Liver (tissue), 9 donors: ENCODE data around the gene PDP2. TPM values are rescaled to one million over a fixed set of nuclear protein-coding genes. Genes with fewer than 3 reads are reported as not detected.

Experiments
- DNase-seq: peaks from one replicate; pipeline ENCODE4 v3.0.0-alpha.2; 2017; ENCODE audit warnings: low spot score
- H3K27ac ChIP-seq, 2 donors: one replicate each; pipeline ENCODE4 v1.7.0; 2013; ENCODE audit warnings: inconsistent platforms in 2 of 2, low read length in 2 of 2, control low read depth in 1 of 2, low read depth in 1 of 2, mild to moderate bottlenecking in 1 of 2
- H3K27me3 ChIP-seq, 4 donors: one replicate each; pipeline versions ENCODE4 v1.6.1 to v1.7.0; 2013; ENCODE audit warnings: low read length in 3 of 4, inconsistent platforms in 1 of 4, mild to moderate bottlenecking in 1 of 4, moderate library complexity in 1 of 4; ENCODE audit not compliant: control insufficient read depth in 4 of 4, insufficient read depth in 4 of 4
- H3K36me3 ChIP-seq, 4 donors: one replicate each; pipeline versions ENCODE4 v1.6.1 to v1.7.0; 2013; ENCODE audit warnings: low read length in 3 of 4, mild to moderate bottlenecking in 3 of 4, low read depth in 1 of 4, moderate library complexity in 1 of 4; ENCODE audit not compliant: control insufficient read depth in 4 of 4, insufficient read depth in 3 of 4
- H3K4me1 ChIP-seq, 4 donors: one replicate each; pipeline versions ENCODE4 v1.6.1 to v1.7.0; 2013; ENCODE audit warnings: low read length in 3 of 4, mild to moderate bottlenecking in 3 of 4, moderate library complexity in 1 of 4; ENCODE audit not compliant: control insufficient read depth in 4 of 4, insufficient read depth in 4 of 4
- H3K4me3 ChIP-seq, 3 donors: one replicate each; pipeline versions ENCODE4 v1.6.1 to v1.7.0; 2013; ENCODE audit warnings: low read length in 3 of 3, control low read depth in 1 of 3, low read depth in 1 of 3, mild to moderate bottlenecking in 1 of 3
- H3K9ac ChIP-seq, 2 donors: one replicate each; pipeline ENCODE4 v1.7.0; 2013; ENCODE audit warnings: low read length in 2 of 2, mild to moderate bottlenecking in 2 of 2, moderate library complexity in 2 of 2, control low read depth in 1 of 2, low read depth in 1 of 2
- H3K9me3 ChIP-seq, 4 donors: one replicate each; pipeline versions ENCODE4 v1.6.1 to v1.7.0; 2013; ENCODE audit warnings: low read length in 3 of 4; ENCODE audit not compliant: control insufficient read depth in 4 of 4
- ATF3 ChIP-seq: IDR thresholded peaks from 2 replicates; pipeline ENCODE4 v1.6.1; 2016; ENCODE audit warnings: antibody characterized with exemption
- CTCF ChIP-seq: fragments of 150-350 bp; IDR thresholded peaks from 2 replicates; pipeline ENCODE4 v1.5.1; 2017; ENCODE audit warnings: improper control_type of control experiment, low read depth, low read length; ENCODE audit not compliant: missing input control
- EGR1 ChIP-seq, 2 donors: IDR thresholded peaks; 2 replicates each; pipeline ENCODE4 v1.6.1; 2016 to 2018; ENCODE audit warnings: antibody characterized with exemption in 2 of 2, low read depth in 2 of 2
- FOXA1 ChIP-seq: IDR thresholded peaks from 2 replicates; pipeline ENCODE4 v1.6.1; 2016; ENCODE audit warnings: antibody characterized with exemption
- FOXA2 ChIP-seq: IDR thresholded peaks from 2 replicates; pipeline ENCODE4 v1.6.1; 2016; ENCODE audit warnings: antibody characterized with exemption
- GABPA ChIP-seq, 2 donors: IDR thresholded peaks in 1 of 2; conservative IDR thresholded peaks in 1 of 2; 2 replicates each; pipeline ENCODE4 v1.6.1; 2016; ENCODE audit warnings: antibody characterized with exemption in 2 of 2, mild to moderate bottlenecking in 1 of 2, moderate library complexity in 1 of 2
- HNF4A ChIP-seq, 2 donors: conservative IDR thresholded peaks; 2 replicates each; pipeline ENCODE4 v1.6.1; 2016; ENCODE audit warnings: antibody characterized with exemption in 2 of 2, mild to moderate bottlenecking in 2 of 2
- JUND ChIP-seq, 2 donors: IDR thresholded peaks; 2 replicates each; pipeline ENCODE4 v1.6.1; 2016; ENCODE audit warnings: antibody characterized with exemption in 2 of 2
- MAX ChIP-seq: IDR thresholded peaks from 2 replicates; pipeline ENCODE4 v1.6.1; 2016; ENCODE audit warnings: antibody characterized with exemption
- NR2F2 ChIP-seq: IDR thresholded peaks from 2 replicates; pipeline ENCODE4 v1.6.1; 2016; ENCODE audit warnings: antibody characterized with exemption
- RAD21 ChIP-seq, 2 donors: IDR thresholded peaks; 2 replicates each; pipeline ENCODE4 v1.6.1; 2016; ENCODE audit warnings: antibody characterized with exemption in 2 of 2, mild to moderate bottlenecking in 2 of 2
- RXRA ChIP-seq, 2 donors: IDR thresholded peaks; 2 replicates each; pipeline ENCODE4 v1.6.1; 2017 to 2018; ENCODE audit warnings: antibody characterized with exemption in 2 of 2, mild to moderate bottlenecking in 1 of 2
- SP1 ChIP-seq: IDR thresholded peaks from 2 replicates; pipeline ENCODE4 v1.6.1; 2018; ENCODE audit warnings: antibody characterized with exemption, mild to moderate bottlenecking
- TAF1 ChIP-seq: conservative IDR thresholded peaks from 2 replicates; pipeline ENCODE4 v1.6.1; 2016; ENCODE audit warnings: antibody characterized with exemption, mild to moderate bottlenecking
- YY1 ChIP-seq: IDR thresholded peaks from 2 replicates; pipeline ENCODE4 v1.6.1; 2016; ENCODE audit warnings: antibody characterized with exemption, mild to moderate bottlenecking
- ZBTB33 ChIP-seq: IDR thresholded peaks from 2 replicates; pipeline ENCODE4 v1.6.1; 2016; ENCODE audit warnings: antibody characterized with exemption
- WGBS: extraction: QIAGEN DNeasy Blood & Tissue Kit; methylation state at CpG from one replicate; pipeline ENCODE4 v1.1.7; 2013; 5-methylcytosine and 5-hydroxymethylcytosine counted together
- polyA plus RNA-seq, 2 donors: library from polyadenylated mRNA; stranded (reverse) in 1 of 2; unstranded in 1 of 2; fragments of 200-250 nt in 1 of 2; fragments of >200 nt in 1 of 2; fragmentation: Nextera tagmentation in 1 of 2; extraction: Ambion mirVana in 1 of 2; gene quantifications; one replicate each; pipeline versions ENCODE4 v1.2.1 to v1.2.3, GENCODE V29; 2013 to 2015
- total RNA-seq, 2 donors: library from RNA; depleted of rRNA; stranded (reverse); fragments of >200 nt; gene quantifications; one replicate each; pipeline ENCODE4 v1.2.3, GENCODE V29; 2014
- donor health status: healthy.
- donor health status: healthy.
- donor health status: healthy.
- donor health status: healthy.
- donor health status: healthy.

Gene PDP2
- total and polyA plus RNA-seq, 4 donors: 2.3 to 9.4 (median 6.1) TPM

- no peak for TF ChIP-seq RXRA (IDR thresholded peaks at IDR 0.05)
- Histone ChIP-seq H3K36me3 (no peaks in the 10 kb centered on the region), H3K4me3 (no peak overlapping the region), H3K9ac (no peak overlapping the region), H3K4me1 (peaks cover 0 to 9% (median 4%) of the 10 kb centered on the region in 4 donors), H3K27me3 (no peaks in the 10 kb centered on the region), H3K9me3 (no peaks in the 10 kb centered on the region), H3K27ac (no peak overlapping the region)
- no peak for DNase-seq
- WGBS: 79% methylated on average over 2 of the region's 2 CpGs
Measured at GRCh38 chr16:66920299-66920590, 39.9 kb downstream of the PDP2 start.

GRCh38 chr16:66920924-66921680 is 40.8 kb downstream of the PDP2 start:
- DNase-seq: no peak
- 85% methylated on average over 9 of the region's 9 CpGs for WGBS
- Histone ChIP-seq H3K9ac (no peak overlapping the region), H3K27ac (no peak overlapping the region), H3K4me1 (peaks cover 0 to 14% (median 4%) of the 10 kb centered on the region in 4 donors), H3K27me3 (no peaks in the 10 kb centered on the region), H3K36me3 (no peaks in the 10 kb centered on the region), H3K9me3 (no peaks in the 10 kb centered on the region), H3K4me3 (no peak overlapping the region)
- no peak for TF ChIP-seq TAF1
- TF ChIP-seq SP1: no peak
- no peak for TF ChIP-seq MAX
- no peak for TF ChIP-seq ZBTB33
- TF ChIP-seq ATF3: no peak

- H3K27me3 ChIP-seq: no peaks in the 10 kb centered on the region
- H3K27ac ChIP-seq: no peak overlapping the region
- WGBS: 73% methylated on average over 42 of the region's 42 CpGs
- no peaks in the 10 kb centered on the region for H3K9me3 ChIP-seq
- no peak for DNase-seq
- peaks cover 0 to 14% (median 4%) of the 10 kb centered on the region in 4 donors for H3K4me1 ChIP-seq
- no peak overlapping the region for H3K9ac ChIP-seq
- no peaks in the 10 kb centered on the region for H3K36me3 ChIP-seq
- no peak overlapping the region for H3K4me3 ChIP-seq
- TF ChIP-seq FOXA2 (no peak), YY1 (no peak), GABPA (IDR thresholded peaks at IDR 0.05 in 1 of 2, conservative IDR thresholded peaks at IDR 0.05 in 1 of 2) (no peak), FOXA1 (no peak), HNF4A (conservative IDR thresholded peaks at IDR 0.05) (no peak), ATF3 (no peak), JUND (IDR thresholded peaks at IDR 0.05) (no peak), EGR1 (IDR thresholded peaks at IDR 0.05; ENCODE audit: low read depth in 2 of 2) (no peak), ZBTB33 (no peak), RAD21 (IDR thresholded peaks at IDR 0.05) (no peak), NR2F2 (no peak), CTCF (no peak)
Measured at GRCh38 chr16:66921729-66922450, 41.6 kb downstream of the PDP2 start.
